Medulla oblongata (tissue), 1 donor: ENCODE data around the gene ELAVL2.

Source experiments
- DNase-seq: peaks from one replicate; pipeline ENCODE4 v3.0.0-alpha.2; 2015; ENCODE audit errors: extremely low spot score

Gene ELAVL2

DNA sequence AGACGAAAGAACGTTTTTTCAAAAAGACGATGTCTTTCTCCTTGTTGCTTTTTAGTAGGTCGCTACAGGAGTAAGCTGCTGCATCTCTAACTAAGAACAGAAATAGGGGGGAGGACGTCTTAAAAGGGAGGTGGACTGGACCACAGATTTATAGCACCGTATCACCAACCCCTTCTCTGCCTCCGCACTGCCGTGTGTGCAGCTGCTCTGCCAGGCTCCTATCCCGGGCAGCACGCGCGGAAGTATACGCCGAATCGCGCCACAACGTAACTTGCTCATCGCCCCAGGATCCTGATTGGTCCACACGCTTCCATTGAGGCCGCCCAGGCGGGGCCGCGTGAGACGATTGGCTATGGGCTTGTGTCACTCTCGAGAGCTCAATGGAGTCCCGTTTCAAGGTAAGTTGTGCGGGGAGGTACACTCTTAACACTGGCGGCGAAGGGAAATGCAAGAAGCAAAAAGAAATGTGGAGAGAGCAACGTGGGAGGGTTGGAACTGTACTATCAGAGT is at the start of gene ELAVL2:
Gene ELAVL2 (minus strand): TSS at position 121 of the 510 bp plus-strand sequence. CDS start 64,006 bp downstream, outside the sequence.
- peak; percentile 92 for DNase-seq

DNA sequence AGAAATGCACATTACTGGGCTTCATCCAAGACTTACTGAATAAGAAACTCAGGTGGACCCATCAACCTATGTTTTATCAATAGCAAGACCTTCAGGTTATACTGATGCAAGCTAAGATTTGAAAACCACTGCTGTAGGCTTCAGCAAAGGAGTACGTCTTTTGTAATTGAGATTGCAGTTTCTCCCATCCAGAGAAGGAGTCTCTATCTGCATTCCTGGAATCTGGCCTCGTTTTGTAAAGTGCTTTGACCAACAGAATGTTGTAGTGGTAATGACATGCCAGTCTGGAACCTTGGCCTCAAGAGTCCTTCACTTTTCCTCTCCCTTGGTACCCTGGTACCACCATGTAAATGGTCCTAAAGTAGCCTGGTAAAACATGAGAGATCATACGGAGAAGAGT is 32.2 kb upstream of the ELAVL2 start:
- no peak for DNase-seq

DNA sequence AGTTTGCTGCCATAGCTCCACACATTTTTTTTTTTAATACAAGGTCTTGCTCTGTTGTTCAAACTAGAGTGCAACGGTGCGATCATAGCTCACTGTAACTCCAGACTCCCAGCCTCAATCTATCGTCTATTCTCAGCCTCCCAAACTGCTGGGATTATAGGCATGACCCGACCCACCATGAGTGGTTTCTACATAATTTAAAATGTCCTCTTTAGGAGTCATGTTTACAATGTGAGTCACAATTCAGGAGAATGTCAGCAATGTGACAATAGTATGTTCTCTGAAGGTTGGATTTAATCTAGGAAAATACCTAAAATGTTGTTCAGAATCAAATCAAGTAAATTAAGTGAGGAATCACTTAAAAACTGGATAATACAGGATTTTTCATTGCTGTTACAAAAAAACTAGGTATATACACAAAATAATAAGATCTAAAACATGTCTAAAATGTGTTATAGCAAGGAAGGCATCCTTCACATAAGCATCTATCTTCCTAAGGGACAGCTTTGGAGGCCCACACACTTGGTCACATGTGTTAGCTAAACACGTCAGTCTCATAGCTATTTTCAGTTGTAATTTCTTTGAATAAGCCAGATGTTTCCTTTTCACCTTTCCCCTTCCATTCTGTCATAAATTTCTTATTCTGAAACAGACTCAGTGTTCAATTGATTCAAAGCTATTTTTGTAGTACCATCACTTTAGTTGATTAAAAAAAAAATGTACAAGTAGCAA is 30.0 kb upstream of the ELAVL2 start:
- DNase-seq, result no peak

DNA sequence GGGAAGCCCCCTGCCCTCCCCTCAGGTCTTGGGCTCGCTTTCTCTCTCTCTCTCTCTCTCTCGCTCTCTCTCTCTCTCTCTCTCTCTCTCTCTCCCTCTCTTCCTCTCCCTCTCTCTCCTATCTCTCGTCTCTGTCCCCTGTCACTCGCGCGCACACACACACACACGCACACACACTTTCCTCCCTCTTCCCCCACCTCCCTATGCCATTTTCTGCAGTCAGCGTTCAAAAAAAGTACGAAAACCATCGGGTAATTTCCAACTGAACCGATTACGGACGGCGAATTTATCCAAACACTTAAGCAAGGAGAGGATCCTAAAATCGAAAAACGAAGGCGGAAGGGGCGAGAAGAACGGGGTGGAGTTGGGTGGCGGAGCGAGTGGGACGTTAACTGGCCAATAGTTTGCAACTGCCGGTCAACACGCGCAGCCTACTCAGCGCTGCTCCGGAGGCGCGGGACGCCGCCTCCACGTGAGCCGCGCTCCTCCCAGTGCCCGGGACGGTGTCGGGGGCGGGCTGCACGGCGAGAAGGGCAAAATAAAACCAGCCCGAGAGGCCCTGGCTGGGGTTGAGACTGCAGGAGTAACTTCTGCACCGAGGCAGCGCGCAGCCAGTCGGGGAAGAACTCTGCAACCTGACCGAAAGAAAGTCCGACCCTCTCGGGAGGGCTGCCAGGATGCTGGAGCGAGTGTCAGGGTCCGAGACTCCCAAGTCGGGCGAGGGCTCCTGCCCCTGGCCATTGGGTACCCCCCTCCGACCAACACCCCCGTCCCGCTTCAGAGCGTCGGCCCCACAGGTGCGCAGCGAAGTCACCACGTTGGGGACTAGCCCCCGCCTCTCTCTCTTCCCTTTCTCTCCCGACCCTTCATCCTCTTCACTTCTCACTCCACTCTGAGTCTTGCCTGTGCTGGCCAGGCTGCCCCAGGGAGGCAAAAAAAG is 24.9 kb upstream of the ELAVL2 start:
- no peak for DNase-seq

DNA sequence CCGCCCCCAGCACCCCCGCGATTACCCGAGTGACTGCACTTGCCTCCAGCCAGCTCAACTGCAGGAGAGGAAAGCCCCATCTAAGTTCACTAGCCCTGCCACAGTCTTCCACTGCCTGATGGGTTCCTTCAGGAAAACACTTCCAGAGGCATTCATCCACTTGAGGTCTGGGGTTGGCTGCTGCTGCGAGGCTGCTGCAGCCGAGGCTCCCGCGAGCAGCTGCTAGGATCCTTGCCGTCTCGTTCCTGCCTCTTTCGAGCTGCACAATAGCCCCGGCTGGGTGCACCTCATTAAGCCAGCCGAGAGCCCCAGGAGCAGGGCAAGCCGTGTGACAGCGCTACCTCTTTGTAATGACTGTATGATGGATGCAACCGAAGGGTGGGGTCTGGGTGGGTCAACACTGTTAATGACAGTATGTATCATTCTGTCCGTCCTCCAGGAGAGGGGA is 24.2 kb upstream of the ELAVL2 start:
- DNase-seq, result no peak

DNA sequence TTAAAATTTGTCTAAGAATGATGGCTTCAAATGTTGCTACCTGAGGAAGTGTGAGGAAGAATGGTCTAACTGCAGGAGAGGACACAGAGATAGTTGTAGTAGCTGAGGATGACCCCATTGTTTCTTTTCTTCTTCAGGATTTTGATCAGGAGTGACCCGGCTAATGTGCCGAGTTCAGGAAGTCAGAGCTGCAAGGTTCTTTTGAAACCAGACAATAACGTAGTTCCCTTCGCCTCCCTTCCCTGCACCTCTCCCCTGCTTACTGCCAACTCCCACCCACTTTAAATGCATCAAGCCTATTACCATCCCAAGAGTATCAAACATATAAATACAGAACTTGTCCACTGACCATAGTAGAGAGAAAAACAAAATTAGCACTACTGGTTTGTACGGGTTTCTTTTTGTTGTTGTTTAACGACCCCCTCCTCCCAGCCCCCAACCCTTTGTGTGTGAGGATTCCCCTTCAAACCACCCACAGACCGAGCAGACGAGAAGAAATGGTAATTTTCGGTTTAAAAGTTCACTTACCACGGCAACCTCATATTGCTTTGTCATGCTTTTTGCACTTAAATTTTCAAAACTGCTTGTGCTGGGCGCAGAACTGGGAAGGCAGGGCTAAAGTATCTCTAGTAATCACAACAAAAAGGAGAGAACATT is 23.5 kb upstream of the ELAVL2 start:
- no peak for DNase-seq

DNA sequence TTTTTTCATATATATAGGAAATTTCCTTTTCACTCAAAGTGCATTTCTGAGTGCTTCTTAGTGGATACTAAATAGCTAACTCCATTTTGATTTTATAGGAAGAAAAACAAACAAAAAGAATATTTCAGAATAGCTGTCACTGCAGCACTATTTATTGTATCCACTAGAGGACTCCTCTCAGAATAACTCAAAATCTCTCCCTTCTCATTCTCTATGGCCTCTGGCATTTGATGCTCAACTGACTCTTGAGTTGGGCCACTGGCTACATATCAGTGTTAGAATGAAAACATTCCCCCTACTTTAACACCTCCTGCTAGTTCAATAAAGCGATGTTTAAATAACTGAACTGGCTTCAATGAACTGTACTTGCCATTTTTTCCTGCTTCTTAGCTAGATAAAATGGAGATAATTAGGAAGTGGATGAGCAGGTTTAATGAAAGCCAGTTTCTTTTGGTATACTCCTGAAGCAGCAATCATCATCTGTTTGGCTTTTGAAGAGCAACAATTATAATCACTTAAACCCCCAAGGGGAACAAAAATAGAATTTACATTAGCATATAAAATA is 16.6 kb upstream of the ELAVL2 start:
- no peak for DNase-seq

DNA sequence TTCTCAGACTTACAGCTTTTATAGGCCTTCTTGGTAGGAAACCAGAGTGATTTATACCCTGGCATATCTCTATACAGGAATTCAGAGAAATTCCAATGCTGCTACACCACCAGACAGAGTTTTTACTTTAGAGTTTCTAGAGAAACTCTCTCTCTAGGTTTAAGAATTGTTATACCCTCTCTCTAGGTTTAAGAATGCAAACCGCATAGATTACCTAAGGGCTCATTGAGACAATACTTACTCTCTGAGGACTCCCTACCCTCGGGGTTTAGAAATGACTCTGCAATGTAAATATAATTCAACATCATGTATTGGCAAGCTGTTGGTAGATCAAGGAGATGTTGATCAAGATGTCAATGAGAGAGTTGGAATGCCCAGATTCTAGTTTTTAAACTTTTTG is 15.3 kb upstream of the ELAVL2 start:
- DNase-seq, result no peak

DNA sequence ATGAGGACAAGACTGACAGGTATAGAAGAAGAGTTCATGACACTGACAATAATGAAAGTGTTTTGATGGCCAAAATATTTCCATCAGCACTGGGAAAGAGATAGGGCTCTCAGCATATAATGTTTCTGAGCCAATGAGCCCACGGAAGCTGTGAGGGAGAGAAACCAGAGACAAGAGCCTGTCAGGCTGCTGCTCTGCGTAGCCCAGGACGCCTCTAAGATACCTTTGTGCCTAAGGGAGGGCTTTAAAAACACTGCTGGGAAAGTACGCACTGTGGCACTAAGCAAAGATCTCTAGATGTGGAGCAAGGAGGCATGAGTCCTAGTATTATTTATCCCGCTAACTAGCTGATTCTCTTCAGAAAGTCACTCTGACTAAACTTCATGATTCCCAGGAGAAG is 11.0 kb upstream of the ELAVL2 start:
- no peak for DNase-seq

DNA sequence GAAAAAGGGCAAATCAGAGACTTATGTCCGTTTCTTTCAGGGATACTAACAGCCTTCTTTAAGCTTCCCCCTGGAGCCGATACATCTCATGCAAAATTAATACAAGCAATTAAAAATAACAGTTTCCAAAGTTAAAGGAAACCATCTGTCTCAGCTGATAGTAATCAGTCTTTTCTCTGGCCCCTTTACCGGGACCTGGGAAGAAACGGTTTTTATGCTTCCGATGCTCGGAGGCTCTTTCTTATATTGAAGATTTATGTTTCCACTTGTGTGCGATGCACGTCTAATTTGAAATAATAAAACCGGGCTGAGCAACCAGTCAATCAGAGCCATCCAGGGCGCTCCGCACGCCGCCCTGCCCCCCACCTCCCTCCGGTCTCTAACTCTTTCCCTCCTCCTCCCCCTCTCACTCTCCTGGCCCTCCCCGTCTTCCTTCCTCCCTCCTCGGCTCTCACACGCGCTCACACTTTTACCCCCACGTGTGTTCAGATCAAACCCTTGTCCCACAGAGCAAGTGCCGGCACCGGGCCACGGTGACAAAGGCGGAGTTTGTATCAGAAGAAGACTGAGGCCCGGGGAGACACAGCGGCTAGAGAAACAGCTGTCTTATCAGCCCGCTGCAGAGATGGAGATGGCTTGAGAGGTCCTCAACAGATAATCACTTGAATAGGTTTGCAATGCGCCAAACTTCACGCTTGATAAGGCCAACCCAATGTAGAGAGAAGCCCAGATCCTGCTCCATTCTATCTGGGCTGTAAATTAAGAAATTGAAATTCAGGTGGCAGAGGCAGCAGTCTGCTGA is 5.1 kb upstream of the ELAVL2 start:
- no peak for DNase-seq

DNA sequence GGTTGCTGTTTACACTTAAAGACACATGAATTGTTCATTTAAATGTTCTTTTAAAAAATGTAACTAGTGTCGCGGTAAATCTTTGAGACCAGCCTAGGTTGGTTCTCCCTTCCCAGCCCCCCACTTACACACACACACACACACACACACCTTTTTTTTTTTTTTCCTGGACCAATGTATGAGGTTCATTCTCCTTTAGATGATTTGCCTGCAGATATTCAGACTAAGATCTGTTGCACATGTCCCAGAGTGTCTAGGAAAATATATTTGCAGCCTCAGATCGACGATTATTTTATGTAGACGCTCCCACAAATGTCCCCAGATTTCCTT is 4.4 kb upstream of the ELAVL2 start:
- no peak for DNase-seq

DNA sequence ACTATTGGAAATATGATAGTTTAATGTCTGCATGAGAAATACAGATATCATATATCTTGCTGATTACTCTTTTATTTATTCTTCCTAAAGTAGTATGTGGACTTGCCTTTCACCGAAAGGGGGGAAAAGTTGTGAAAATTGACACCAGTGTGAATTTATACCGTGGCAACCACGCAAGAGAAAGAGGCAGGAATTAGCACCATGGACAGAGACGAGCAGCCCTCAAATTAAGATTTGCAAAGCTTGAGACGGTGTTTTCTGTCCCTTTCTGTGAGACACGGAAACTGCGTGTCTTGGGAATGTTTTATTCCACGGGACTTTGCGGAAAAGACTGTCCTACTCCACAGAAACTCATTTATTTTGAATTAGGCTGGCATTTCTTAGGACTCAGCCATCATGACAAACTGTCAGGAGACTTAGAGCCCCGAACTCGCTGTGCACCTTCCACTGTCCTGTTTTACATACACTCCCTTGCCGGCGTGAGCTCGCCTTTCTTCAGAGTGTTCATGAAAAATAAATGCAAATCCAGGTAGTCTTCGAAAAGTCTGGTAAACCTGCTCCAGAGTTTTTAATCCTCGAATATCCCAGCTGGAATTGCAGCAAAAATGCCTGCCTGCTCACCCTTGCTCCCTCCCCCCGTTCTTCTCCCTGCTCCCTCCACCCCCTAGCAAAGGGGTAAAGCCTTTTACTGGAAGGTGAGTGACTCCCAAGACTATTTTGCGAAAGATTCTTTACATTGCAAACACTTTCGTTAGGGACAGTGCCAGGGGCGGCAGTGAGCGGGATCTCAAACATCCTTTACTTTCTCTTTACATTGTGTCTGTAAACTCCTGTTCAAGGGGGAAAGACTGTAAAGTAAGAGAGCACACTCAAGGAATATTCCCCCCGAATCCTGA is 3.8 kb upstream of the ELAVL2 start:
- peak; percentile 25 for DNase-seq

DNA sequence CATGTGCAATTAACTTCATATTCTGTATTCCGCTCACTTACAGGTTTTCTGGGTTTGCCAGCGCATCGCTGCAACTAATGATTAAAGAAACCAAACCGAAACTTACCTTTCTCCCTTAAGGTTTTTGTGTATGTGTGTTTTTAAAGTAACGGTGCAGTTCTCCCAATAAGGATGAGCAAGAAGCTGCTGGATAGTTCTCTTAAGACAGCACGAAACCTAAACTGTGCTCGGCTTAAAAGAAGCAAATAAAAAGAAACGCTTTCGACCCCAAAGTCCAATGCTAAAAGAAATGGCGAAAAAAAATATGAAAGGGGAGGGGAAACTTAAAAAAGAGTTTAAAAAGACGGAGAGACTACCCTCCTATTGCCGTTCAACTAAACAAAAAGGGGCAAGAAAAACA is 340 bp downstream of the ELAVL2 start:
- DNase-seq, result peak; percentile 28

DNA sequence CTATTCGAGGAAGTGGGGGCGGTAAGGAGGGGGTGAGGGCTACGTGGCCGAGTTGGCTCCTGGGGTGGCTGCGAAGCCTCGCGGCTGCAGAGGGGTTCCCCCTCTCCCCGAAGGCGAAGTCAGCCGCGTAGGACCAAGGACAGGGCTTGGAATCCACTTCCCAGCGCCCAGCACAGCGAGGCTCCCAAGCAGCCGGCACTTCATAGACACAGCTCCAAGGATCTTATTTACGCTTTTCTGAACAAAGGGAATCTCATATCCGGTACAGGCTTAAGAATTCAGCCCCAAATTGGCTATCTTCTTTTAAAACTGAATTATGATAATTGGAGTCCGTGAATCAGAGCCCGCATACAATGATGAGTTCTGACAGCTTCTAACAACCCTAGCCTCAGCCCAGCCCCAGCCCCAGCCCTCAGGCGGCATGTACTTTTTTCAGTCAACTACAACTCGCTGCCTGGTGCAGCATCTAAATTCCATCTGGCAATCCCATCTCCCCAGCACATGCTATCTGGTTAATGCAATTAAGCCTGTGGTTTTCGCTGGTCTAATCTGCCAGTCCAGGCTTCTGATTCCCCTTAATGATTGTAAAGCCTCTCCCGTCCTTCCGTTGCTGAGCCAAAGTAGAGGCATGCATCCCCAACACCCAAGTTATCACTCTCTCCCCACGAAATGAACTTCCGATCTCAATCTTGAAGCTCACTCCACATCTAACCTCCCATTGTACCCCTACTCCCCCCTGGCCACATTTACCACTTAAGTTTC is 1.0 kb downstream of the ELAVL2 start:
- peak; percentile 16 for DNase-seq

DNA sequence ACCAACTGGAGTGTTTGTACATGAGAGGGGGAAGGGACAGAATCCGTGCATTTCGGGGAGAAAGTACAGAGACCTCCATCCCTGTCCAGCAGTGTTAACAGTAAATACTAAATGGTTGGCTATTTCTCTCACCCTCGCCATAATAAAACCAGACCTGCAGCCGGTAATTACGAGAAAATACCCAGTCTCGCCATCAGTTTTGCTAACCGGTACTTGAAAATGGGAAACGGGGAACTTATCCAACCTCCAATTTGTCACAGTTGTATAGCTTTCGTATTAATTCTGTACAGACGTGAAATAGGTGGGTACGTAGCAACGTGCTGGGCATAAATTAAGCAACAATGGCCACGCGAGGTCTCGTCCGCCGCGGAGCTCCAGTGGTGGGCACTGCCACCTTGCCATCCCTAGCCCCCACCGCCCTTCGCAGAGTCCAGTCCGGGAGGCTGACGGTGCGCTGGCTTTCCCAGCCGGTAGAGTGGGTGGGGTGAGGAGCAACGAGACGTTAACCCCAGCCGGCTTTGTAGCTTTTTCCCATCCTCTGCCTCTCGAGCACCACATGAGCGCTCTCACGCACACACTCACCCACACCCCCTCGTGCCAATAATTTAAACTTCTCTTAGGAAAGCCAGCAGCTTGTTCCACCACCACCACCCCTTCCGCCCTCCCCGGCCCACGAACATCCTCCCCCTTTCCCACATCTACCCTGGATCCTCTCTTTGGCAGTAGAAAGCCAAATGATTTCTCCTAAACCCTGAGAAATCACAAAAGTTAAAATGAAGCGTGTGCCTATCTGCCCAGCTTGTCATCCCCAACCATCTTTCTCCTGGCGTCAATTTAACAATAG is 1.8 kb downstream of the ELAVL2 start:
- DNase-seq, result no peak

DNA sequence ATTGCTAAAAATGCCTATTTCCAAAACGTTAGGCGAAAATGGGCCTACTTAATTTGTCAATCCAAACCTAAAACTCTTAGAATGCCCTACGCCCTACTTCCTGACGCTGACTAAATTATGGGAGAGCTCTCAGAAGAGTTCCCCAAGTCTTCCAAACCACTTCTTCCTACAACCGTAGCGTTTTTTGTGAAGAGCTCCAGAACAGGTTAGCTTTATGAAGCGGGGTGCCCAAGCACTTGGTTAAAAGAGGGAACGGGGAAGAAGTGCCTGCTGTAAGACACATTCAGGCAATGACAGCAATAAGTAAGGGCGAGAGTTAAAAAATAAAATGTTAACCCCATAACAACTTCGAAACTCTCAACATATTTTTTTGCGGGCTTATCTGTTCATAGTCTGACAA is 2.8 kb downstream of the ELAVL2 start:
- DNase-seq, result no peak

DNA sequence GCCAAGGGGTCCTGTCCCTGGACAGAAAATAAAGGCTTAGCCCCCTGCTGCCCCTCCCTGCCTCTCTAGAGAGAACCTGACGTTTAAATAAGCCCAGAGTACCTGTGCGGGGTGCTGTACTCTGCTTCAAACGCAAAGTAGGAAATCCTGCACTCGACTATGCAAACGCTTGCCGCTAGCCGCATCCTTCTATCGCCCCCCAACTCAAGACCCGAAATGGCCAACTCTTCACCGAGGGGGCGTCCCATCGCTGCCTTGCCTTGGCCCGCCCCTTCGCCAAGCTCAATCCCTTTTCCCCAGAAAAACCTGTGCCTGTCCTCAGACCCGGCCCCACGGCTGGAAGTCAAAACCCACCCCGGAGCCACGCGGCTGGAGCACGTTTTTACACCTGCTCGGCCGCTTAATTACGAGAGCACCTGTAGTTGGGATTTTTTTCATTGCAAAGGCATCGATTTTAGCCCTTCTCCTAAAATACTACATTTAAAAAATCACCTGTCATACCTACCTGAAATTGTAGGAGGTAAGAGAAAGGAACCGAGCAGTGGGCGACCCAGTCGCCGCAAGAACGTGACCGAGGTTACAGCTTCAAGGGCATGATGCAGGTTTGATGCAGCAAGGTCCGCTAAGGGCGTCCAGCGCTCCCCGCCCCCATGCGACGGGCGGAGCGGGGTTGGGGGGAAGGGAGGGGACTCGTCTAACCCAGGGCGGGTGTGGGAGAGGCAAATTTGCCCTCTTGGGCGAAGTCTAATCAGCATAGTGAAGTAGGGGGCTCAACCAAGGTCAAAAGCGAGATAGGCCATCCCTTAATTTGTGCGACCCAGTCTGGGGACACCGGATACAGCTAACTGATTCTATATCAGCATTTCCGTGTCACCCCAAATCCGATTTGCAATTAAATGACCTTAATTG is 3.5 kb downstream of the ELAVL2 start:
- DNase-seq, result no peak
